ENCODE results near the gene RFFL.

Gene RFFL

DNA sequence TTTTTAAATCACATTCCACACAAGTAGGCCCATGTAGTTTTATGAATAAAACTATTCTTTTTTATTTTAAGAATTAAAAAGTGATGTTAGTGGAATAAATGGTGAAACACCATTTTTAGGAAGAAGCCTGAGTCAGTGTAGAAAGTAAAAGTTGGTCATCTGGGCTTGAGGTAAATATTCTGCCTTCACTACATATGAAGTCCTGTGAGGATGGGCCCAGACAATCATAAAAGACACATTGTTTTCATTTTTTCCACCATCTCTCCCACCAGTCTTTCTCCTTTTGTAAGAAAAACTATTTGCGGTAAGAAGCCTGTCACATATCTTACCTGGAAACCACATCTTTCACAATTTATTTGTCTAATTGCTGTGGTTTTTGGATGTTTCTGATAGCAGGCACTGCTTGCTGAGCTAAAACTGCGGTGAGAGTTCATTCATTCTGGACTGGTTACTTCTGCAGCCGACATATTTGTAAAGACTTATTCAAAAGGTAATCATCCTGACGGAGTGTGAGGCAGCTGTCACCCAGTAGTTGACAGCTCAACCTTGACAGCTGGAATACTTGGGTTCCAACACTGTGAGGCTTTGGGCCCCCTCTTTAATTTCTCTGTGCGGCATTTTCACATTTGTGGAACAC, 10.6 kb upstream of the RFFL start:
- Mint-ChIP-seq H3K4me1 (ENCODE audit: low read depth) (peaks cover 48% of the 10 kb centered on the region), H3K4me3 (peak overlapping the region; percentile 62), H3K27ac (peak overlapping the region; percentile 68)

DNA sequence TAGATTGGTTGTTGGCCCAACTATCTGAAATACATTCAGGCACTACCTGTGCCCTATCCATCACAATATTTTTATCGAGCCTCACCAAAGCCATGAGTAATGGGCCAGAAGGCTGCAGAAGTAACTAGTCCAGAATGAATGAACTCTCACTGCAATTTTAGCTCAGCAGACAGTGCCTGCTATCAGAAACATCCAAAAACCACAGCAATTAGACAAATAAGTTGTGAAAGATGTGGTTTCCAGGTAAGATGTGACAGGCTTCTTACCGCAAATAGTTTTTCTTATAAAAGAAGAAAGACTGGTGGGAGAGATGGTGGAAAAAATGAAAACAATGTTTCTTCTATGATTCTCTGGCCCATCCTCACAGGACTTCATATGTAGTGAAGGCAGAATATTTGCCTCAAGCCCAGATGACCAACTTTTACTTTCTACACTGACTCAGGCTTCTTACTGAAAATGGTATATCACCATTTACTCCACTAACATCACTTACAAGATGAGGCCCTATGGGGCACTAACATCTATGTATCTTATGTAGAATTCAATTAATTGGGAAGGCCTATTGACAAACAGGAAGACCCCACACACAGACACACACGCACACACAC, 9.8 kb upstream of the RFFL start:
- Mint-ChIP-seq H3K27me3 (ENCODE audit: low read depth) (no peaks in the 10 kb centered on the region), H3K4me1 (ENCODE audit: low read depth) (peaks cover 54% of the 10 kb centered on the region), H3K4me3 (peak overlapping the region; percentile 59), H3K27ac (peak overlapping the region; percentile 56), H3K36me3 (ENCODE audit: low read depth) (peaks cover 27% of the 10 kb centered on the region), H3K9me3 (no peaks in the 10 kb centered on the region)
- peak; percentile 22 for DNase-seq (ENCODE audit: low spot score)

More for the DNA sequence above, 10.6 kb upstream of the RFFL start:
- H3K9me3 Mint-ChIP-seq = no peaks in the 10 kb centered on the region
- peak; percentile 11 for DNase-seq (ENCODE audit: low spot score)
- no peaks in the 10 kb centered on the region for H3K27me3 Mint-ChIP-seq (ENCODE audit: low read depth)
- H3K36me3 Mint-ChIP-seq (ENCODE audit: low read depth) = peaks cover 25% of the 10 kb centered on the region

DNA sequence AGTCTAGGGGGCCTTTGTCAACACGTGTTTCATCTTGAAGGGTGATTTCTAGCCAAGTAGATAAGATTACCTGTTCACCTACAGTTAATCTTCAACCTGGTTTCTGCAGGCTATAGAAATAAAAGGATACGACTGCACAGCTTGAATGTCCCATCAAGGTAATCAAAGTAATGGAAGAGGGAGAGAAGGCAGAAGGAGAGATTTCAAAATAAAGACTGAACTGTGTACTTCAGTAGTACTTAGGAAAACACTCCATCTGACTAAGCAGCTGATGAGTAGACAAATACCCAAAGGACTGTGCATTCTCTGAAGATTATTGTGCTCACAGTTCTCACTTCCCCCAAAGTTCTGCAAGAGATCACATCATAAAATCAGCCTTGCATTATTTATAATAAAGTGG, 5.8 kb upstream of the RFFL start:
- Mint-ChIP-seq H3K9me3 (no peaks in the 10 kb centered on the region), H3K4me3 (no peak overlapping the region), H3K27ac (no peak overlapping the region), H3K4me1 (ENCODE audit: low read depth) (peaks cover 57% of the 10 kb centered on the region), H3K27me3 (ENCODE audit: low read depth) (no peaks in the 10 kb centered on the region), H3K36me3 (ENCODE audit: low read depth) (peaks cover 22% of the 10 kb centered on the region)
- DNase-seq (ENCODE audit: low spot score) = no peak

DNA sequence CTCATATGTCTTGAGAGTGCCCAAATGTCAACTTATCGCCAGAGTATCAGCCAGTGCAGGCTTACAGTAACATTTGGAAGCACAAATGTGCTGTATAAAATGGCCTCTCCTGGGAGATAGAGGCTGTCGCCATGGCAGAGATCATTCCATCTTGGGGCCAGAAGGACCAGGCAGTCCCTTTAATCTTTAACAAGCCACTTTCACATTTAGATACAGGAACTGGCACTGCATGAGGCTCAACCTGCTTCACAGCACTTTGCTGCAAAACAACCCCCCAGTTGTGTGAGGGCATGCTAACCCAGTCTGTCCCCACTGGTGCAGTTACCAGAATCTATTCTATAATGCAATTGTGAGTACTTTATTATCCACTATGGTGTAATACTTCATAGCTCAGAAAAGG, 4.7 kb upstream of the RFFL start:
- no peaks in the 10 kb centered on the region for H3K9me3 Mint-ChIP-seq
- peaks cover 22% of the 10 kb centered on the region for H3K36me3 Mint-ChIP-seq (ENCODE audit: low read depth)
- H3K27me3 Mint-ChIP-seq (ENCODE audit: low read depth) = no peaks in the 10 kb centered on the region
- no peak overlapping the region for H3K4me3 Mint-ChIP-seq
- peaks cover 56% of the 10 kb centered on the region for H3K4me1 Mint-ChIP-seq (ENCODE audit: low read depth)
- H3K27ac Mint-ChIP-seq = no peak overlapping the region
- no peak for DNase-seq (ENCODE audit: low spot score)

DNA sequence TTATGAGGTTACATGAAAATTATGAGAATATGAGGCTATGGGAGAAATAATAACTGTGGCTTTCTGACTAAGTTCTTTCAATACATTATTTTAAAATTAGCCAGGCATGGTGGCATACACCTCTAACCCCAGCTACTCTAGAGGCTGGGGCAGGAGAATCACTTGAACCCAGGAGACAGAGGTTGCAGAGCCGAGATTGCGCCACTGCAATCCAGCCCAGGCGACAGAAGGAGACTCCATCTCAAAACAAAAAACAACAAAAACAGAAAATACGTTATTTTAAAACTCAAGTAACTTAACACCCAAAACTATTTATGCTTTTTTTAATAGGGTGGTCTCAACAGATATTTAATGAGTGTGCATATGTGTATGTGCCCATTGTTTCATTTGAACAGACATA, 2.4 kb upstream of the RFFL start:
- H3K4me3 Mint-ChIP-seq = no peak overlapping the region

DNA sequence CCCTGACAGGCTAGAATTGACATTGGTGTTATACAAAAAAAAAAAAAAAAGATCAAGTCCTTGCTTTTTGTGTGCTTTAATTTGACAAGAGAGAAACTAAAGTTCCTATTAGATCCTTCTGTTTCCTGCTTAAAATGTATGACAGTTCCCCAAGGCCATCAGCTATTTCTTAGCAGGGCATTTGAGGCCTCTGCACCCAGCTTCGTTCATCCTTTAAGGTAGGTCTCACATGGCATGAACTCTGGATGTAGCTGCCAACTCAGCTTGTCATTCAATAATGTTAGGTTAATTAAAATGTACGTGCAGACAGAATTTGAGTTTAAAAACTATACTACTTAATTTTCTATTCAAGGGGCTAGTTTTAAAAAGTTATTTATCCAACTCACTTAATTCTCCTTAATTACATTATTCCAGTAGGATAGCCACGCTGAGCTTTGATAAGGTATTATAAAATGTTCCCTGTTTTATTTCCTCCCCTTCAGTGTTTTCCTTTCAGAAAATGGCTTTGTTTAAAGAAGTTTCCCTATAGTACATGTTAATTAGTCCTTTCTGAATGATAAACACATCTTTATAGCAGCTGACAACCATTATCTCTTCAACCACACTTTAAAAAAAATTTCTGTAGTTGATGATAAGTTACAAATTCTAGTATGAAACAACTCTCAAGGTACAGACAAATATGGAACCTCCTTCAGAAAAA, 1.2 kb upstream of the RFFL start:
- Mint-ChIP-seq H3K4me1 (ENCODE audit: low read depth) (peaks cover 56% of the 10 kb centered on the region), H3K27me3 (ENCODE audit: low read depth) (no peaks in the 10 kb centered on the region), H3K9me3 (no peaks in the 10 kb centered on the region), H3K27ac (peak overlapping the region; percentile 94), H3K4me3 (peak overlapping the region; percentile 69), H3K36me3 (ENCODE audit: low read depth) (peaks cover 29% of the 10 kb centered on the region)
- no peak for DNase-seq (ENCODE audit: low spot score)

More for the DNA sequence above, 2.4 kb upstream of the RFFL start:
- peaks cover 21% of the 10 kb centered on the region for H3K36me3 Mint-ChIP-seq (ENCODE audit: low read depth)
- no peak overlapping the region for H3K27ac Mint-ChIP-seq
- H3K27me3 Mint-ChIP-seq (ENCODE audit: low read depth) = no peaks in the 10 kb centered on the region
- H3K9me3 Mint-ChIP-seq = no peaks in the 10 kb centered on the region
- peaks cover 55% of the 10 kb centered on the region for H3K4me1 Mint-ChIP-seq (ENCODE audit: low read depth)
- DNase-seq (ENCODE audit: low spot score) = no peak

DNA sequence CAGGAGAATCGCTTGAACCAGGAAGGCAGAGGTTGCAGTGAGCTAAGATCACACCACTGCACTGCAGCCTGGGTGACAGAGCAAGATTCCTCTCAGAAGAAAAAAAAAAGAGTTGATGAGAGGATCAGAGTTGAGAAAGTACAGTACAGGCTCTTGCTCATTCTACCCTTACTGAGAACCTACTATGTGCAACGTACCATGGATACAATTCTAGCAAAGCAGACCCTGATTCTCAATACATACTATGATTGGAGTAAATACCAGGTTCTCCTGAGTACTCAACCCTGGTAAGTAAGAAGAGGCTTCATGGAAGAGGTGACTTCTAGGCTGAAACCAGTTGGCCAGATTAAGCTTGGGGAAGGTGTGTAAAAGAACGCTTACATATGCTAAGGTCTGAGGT, 1.2 kb downstream of the RFFL start:
- Mint-ChIP-seq H3K36me3 (ENCODE audit: low read depth) (peaks cover 37% of the 10 kb centered on the region), H3K27ac (peak overlapping the region; percentile 74), H3K4me1 (ENCODE audit: low read depth) (peaks cover 41% of the 10 kb centered on the region), H3K4me3 (peak overlapping the region; percentile 51), H3K9me3 (no peaks in the 10 kb centered on the region), H3K27me3 (ENCODE audit: low read depth) (no peaks in the 10 kb centered on the region)
- DNase-seq (ENCODE audit: low spot score) = no peak

DNA sequence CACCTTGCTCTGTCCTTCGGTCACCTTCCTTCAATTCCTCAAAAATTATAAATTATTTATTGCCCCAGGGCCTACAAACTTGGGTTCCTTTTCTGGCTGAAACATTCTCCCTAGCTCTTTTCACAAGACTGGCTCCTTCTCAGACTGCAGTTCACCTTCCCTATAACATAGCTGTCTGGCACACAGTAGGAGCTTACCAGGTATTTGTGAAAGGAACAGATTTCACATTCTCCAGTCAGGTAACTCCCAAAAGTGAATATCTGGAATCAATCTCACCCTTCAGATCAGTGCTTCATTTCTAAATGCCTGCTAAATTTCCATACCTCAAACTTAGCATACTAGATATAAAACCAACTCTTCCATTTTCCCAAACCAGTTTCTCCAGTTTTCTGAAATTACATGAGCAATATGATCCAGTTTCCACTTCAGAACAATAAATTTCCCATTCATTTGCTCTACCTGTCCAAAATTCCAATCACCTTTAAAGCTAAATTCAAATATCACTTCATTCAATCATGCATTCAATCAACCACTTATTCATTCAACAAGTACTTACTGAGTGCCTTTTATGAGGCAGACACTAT, 6.1 kb downstream of the RFFL start:
- H3K27ac Mint-ChIP-seq = no peak overlapping the region
- peaks cover 45% of the 10 kb centered on the region for H3K36me3 Mint-ChIP-seq (ENCODE audit: low read depth)
- H3K27me3 Mint-ChIP-seq (ENCODE audit: low read depth) = no peaks in the 10 kb centered on the region
- H3K9me3 Mint-ChIP-seq = no peaks in the 10 kb centered on the region
- no peak for DNase-seq (ENCODE audit: low spot score)
- H3K4me1 Mint-ChIP-seq (ENCODE audit: low read depth) = peaks cover 30% of the 10 kb centered on the region
- no peak overlapping the region for H3K4me3 Mint-ChIP-seq

DNA sequence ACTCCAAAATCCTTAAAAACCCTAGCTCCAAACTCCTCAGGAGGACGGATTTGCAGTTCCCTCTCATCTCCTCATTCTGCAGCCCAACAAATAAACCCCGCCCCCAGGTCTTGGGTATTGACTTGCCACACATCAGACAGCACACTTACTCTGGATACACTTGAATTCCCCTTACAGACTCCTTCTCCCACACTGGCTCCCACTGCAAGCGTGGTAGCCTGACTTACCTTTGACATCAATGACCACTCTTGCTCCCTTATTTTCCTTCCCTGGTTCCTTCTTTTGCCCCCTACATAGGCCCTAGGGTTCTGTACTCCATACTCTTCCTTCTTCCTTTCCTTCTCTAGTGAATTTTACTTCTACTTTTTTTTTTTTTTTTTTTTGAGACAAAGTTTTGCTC, 7.5 kb downstream of the RFFL start:
- Mint-ChIP-seq H3K9me3 (no peaks in the 10 kb centered on the region), H3K36me3 (ENCODE audit: low read depth) (peaks cover 38% of the 10 kb centered on the region), H3K4me3 (no peak overlapping the region), H3K27ac (no peak overlapping the region), H3K4me1 (ENCODE audit: low read depth) (peaks cover 41% of the 10 kb centered on the region), H3K27me3 (ENCODE audit: low read depth) (no peaks in the 10 kb centered on the region)
- no peak for DNase-seq (ENCODE audit: low spot score)

DNA sequence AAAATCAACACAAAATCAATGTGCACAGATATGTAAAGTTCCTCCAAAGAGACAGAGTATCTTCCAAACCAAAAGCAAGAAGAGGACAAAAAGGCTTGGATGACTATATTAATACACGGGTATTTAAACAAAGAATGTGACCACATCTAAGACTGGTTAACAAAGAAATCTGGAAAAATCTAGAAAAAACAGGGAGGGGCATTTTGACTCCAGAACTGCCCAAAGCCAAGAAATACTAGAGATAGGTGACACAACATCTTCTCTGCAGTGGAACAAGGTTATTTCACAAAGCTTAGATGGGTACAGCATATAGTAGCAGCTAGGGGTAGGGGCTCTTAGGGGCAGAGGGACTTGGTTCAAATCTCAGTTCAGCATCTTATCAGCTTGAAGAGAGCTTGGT, 10.3 kb downstream of the RFFL start:
- Mint-ChIP-seq H3K27ac (peak overlapping the region; percentile 20), H3K4me3 (no peak overlapping the region), H3K9me3 (no peaks in the 10 kb centered on the region), H3K4me1 (ENCODE audit: low read depth) (peaks cover 54% of the 10 kb centered on the region), H3K27me3 (ENCODE audit: low read depth) (no peaks in the 10 kb centered on the region), H3K36me3 (ENCODE audit: low read depth) (peaks cover 26% of the 10 kb centered on the region)
- DNase-seq (ENCODE audit: low spot score) = no peak

DNA sequence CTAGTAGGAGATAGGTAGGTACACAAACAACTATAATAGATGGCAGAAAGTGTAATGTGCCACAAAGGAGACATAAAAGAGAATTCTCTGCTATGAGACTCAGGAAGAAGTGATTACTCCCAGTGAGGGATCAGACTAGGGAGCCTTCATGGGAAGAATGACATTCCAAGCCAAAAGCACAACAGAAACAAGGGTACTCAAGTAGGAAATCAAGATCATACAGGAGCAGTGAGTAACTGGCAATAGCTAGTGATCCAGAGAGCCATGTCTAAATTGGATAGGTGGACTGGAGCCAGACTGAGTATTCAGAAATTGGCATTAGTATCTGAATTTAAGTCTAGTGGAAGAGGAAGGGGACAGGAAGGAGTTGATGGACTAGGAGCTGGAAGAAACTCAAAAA, 10.7 kb downstream of the RFFL start:
- Mint-ChIP-seq H3K9me3 (no peaks in the 10 kb centered on the region), H3K36me3 (ENCODE audit: low read depth) (peaks cover 25% of the 10 kb centered on the region), H3K4me3 (peak overlapping the region; percentile 72), H3K27ac (peak overlapping the region; percentile 86), H3K27me3 (ENCODE audit: low read depth) (no peaks in the 10 kb centered on the region), H3K4me1 (ENCODE audit: low read depth) (peaks cover 54% of the 10 kb centered on the region)
- DNase-seq (ENCODE audit: low spot score) = no peak

DNA sequence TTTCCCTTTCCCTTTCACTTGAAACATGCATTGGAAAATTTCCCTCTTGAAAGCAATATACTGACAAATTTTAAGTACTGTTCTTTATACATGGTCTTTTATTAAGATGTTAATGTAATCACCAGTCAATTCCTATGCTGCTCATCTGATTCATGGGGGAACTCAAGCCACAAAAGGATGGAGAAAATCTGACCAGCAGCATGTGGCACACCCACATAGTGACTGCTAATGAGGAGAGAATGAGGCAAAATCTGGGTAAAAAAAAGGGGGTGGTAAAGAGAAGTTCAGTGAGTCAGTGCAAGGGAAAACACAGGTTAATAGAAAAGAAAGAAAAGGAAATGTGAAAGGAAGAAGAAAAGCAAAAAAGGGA, 11.3 kb downstream of the RFFL start:
- Mint-ChIP-seq H3K36me3 (ENCODE audit: low read depth) (peaks cover 20% of the 10 kb centered on the region), H3K27ac (peak overlapping the region; percentile 86), H3K4me1 (ENCODE audit: low read depth) (peaks cover 52% of the 10 kb centered on the region), H3K9me3 (no peaks in the 10 kb centered on the region), H3K4me3 (peak overlapping the region; percentile 72), H3K27me3 (ENCODE audit: low read depth) (no peaks in the 10 kb centered on the region)
- DNase-seq (ENCODE audit: low spot score) = peak; percentile 11

DNA sequence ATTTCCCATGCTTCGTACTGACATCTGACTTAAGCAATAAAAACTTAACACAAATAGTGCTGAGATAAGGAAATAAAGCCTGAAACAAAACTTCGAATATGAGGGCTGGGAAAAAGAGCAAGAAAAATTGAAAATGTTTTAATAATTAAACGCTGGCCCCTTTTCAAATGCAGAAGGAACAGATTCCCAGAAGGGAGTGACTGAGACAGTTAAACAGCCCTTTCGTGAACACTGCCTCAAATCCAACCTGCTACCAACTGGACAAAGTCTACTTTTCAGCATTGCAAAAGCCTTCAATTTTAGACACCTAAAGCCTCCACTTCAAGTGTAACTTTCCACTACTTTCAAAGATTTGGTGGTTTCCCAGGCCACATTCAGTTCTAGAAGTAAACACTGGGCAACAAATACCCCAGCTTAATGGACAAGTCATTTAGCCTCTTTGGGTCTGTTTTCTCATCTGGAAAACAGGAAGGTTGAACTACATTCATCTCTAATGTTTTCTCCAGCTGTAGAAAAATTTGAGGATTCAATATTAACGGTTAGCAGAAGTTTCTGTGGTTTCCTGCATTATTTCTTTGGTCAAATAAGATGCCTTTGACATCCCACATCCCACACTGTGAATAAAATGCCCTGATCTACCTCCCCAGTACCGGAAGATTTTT, 11.8 kb downstream of the RFFL start:
- H3K4me1 Mint-ChIP-seq (ENCODE audit: low read depth) = peaks cover 56% of the 10 kb centered on the region
- peak overlapping the region; percentile 86 for H3K27ac Mint-ChIP-seq
- H3K36me3 Mint-ChIP-seq (ENCODE audit: low read depth) = peaks cover 20% of the 10 kb centered on the region
- DNase-seq (ENCODE audit: low spot score) = peak; percentile 13
- peak overlapping the region; percentile 72 for H3K4me3 Mint-ChIP-seq
- no peaks in the 10 kb centered on the region for H3K9me3 Mint-ChIP-seq
- H3K27me3 Mint-ChIP-seq (ENCODE audit: low read depth) = no peaks in the 10 kb centered on the region

DNA sequence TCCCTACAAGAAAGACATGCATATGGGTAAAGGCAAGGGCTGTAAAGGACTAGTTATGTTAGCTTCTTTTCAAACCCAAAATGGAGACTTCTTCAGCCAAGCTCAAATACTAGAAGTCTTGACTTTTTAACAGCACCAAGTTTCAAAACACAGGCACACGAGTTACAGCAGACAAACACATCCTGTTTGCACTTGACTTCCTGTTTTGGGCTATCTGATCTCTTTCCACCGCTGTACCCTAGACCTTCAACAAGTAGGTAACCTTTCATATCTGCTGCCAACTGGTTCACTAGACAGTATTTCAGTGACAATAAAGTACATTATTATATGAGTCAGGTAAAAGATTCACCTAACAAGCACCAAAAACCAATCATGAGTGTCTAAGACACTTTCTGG, 12.3 kb downstream of the RFFL start:
- Mint-ChIP-seq H3K4me1 (ENCODE audit: low read depth) (peaks cover 60% of the 10 kb centered on the region), H3K36me3 (ENCODE audit: low read depth) (peaks cover 18% of the 10 kb centered on the region)
- peak; percentile 25 for DNase-seq (ENCODE audit: low spot score)

More for the DNA sequence above, 12.3 kb downstream of the RFFL start:
- Mint-ChIP-seq H3K27me3 (ENCODE audit: low read depth) (no peaks in the 10 kb centered on the region), H3K9me3 (no peaks in the 10 kb centered on the region), H3K4me3 (peak overlapping the region; percentile 72), H3K27ac (peak overlapping the region; percentile 86)

All from T-helper 2 cell treated with Interferon-gamma antibody and Interleukin-4, amounts not matched to agents 5 μg/mL and 100 μg/mL, for 36 hours (primary cell).